HL-60 (cell line): ENCODE measurements around the gene IFNLR1.

Experiments used
- DNase-seq, 2 experiments: peaks; one replicate each; pipeline ENCODE4 v3.0.0-alpha.2; 2010 to 2020; ENCODE audit warnings: low read depth in 1 of 2, low spot score in 1 of 2
- H3K27ac ChIP-seq: fragments of 250-450 bp; sonication (Bioruptor Pico); replicated peaks from 2 replicates; pipeline ENCODE4 v1.5.1; 2020; ENCODE audit warnings: mild to moderate bottlenecking, moderate library complexity
- H3K27me3 ChIP-seq: fragments of 250-450 bp; sonication (Bioruptor Pico); 2 replicates; pipeline ENCODE4 v1.5.1; 2021; ENCODE audit warnings: mild to moderate bottlenecking, moderate library complexity; ENCODE audit not compliant: insufficient read depth, poor library complexity, severe bottlenecking
- H3K4me3 ChIP-seq: replicated peaks from 2 replicates; pipeline ENCODE4 v1.5.1; 2011; ENCODE audit warnings: mild to moderate bottlenecking, control low read depth, low read length; ENCODE audit not compliant: insufficient read depth
- GABPA ChIP-seq: IDR thresholded peaks from 2 replicates; pipeline ENCODE4 v1.6.1; 2012; ENCODE audit warnings: low read depth
- POLR2AphosphoS5 ChIP-seq: IDR thresholded peaks from 2 replicates; pipeline ENCODE4 v1.6.1; 2012; ENCODE audit warnings: low read depth
- SPI1 ChIP-seq: IDR thresholded peaks from 2 replicates; pipeline ENCODE4 v1.6.1; 2012; ENCODE audit warnings: low read depth, mild to moderate bottlenecking, borderline replicate concordance
- TF ChIP-seq, protein P1 (sequence below): IDR thresholded peaks from one replicate; pipeline ENCODE4 v1.5.1; 2011; ENCODE audit warnings: low read length, control low read depth, inconsistent platforms; ENCODE audit not compliant: insufficient read depth
- TF ChIP-seq, protein P2 (sequence below): IDR thresholded peaks from 2 replicates; pipeline ENCODE4 v1.6.1; 2012; ENCODE audit warnings: low read depth; ENCODE audit not compliant: insufficient replicate concordance

IFNLR1 gene

DNA sequence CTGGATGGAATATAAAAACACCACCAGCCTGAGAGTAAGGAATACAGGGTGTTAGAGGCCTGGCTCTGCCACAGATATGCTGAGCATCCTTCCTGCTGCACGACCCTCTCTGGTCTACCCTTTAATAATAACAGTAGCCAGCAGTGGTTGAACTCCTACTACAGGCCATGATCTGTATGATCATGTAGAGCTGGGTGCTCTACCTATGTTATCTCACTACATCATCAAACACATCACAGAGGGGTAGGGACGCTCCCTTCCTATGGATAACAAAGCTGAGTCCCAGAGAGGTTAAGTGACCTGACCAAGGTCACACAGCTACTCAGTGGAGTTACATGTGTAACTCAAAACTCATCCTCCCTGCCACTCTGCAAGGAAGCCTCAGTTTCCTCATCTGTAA, 62.1 kb downstream of the IFNLR1 start:
- Histone ChIP-seq H3K27ac (no peak overlapping the region), H3K27me3 (no peaks in the 10 kb centered on the region), H3K4me3 (no peak overlapping the region)
- no peak for DNase-seq
- TF ChIP-seq POLR2AphosphoS5 (no peak), SPI1 (no peak), GABPA (no peak)
- TF ChIP-seq, protein P1, sequence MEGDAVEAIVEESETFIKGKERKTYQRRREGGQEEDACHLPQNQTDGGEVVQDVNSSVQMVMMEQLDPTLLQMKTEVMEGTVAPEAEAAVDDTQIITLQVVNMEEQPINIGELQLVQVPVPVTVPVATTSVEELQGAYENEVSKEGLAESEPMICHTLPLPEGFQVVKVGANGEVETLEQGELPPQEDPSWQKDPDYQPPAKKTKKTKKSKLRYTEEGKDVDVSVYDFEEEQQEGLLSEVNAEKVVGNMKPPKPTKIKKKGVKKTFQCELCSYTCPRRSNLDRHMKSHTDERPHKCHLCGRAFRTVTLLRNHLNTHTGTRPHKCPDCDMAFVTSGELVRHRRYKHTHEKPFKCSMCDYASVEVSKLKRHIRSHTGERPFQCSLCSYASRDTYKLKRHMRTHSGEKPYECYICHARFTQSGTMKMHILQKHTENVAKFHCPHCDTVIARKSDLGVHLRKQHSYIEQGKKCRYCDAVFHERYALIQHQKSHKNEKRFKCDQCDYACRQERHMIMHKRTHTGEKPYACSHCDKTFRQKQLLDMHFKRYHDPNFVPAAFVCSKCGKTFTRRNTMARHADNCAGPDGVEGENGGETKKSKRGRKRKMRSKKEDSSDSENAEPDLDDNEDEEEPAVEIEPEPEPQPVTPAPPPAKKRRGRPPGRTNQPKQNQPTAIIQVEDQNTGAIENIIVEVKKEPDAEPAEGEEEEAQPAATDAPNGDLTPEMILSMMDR: no peak
- TF ChIP-seq, protein P2, sequence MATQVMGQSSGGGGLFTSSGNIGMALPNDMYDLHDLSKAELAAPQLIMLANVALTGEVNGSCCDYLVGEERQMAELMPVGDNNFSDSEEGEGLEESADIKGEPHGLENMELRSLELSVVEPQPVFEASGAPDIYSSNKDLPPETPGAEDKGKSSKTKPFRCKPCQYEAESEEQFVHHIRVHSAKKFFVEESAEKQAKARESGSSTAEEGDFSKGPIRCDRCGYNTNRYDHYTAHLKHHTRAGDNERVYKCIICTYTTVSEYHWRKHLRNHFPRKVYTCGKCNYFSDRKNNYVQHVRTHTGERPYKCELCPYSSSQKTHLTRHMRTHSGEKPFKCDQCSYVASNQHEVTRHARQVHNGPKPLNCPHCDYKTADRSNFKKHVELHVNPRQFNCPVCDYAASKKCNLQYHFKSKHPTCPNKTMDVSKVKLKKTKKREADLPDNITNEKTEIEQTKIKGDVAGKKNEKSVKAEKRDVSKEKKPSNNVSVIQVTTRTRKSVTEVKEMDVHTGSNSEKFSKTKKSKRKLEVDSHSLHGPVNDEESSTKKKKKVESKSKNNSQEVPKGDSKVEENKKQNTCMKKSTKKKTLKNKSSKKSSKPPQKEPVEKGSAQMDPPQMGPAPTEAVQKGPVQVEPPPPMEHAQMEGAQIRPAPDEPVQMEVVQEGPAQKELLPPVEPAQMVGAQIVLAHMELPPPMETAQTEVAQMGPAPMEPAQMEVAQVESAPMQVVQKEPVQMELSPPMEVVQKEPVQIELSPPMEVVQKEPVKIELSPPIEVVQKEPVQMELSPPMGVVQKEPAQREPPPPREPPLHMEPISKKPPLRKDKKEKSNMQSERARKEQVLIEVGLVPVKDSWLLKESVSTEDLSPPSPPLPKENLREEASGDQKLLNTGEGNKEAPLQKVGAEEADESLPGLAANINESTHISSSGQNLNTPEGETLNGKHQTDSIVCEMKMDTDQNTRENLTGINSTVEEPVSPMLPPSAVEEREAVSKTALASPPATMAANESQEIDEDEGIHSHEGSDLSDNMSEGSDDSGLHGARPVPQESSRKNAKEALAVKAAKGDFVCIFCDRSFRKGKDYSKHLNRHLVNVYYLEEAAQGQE: no peak

DNA sequence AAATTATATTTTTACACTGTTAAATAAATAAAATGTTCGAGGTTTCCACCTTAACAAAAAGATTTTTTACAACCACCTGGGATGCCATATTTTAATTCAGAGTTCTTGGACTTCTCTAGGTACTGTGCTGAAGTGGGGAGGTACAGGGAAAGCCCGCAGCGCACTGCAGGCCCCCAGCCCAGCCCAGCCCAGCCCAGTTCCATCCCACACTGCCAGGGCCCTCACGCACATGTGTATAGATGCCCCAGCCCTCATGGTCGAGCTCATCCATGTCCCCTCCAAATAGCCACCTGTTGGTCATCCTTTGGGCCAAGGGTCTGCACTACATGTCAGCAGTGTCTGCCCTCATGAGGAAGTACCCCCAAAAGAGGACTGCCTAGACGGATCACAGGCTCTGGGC, 63.5 kb downstream of the IFNLR1 start:
- no peaks in the 10 kb centered on the region for H3K27me3 ChIP-seq
- no peak overlapping the region for H3K27ac ChIP-seq
- DNase-seq: no peak
- TF ChIP-seq, protein P1: no peak
- TF ChIP-seq POLR2AphosphoS5: no peak
- TF ChIP-seq, protein P2: no peak
- H3K4me3 ChIP-seq: no peak overlapping the region

DNA sequence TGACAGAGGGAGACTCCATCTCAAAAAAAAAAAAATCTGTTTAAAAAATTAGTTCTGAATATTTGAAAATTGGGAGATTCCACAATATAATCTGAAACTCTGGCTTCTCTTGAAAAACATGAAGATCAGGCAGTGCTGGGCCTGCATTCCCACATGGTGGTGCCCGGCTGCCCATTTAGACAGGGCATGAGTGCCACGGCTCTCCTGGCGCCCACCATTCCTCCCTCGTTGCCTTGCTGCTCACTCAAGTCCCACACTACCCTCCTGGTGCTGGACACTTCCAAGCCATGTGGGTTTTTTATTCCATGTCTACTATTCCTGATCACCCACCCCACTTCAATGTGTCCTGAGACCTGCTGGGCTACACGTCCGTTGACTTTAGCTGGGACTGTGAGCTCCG, 64.3 kb downstream of the IFNLR1 start:
- DNase-seq: no peak
- Histone ChIP-seq H3K4me3 (no peak overlapping the region), H3K27ac (no peak overlapping the region), H3K27me3 (no peaks in the 10 kb centered on the region)
- TF ChIP-seq, protein P2: no peak
- no peak for TF ChIP-seq SPI1
- TF ChIP-seq GABPA: no peak
- TF ChIP-seq, protein P1: no peak
- no peak for TF ChIP-seq POLR2AphosphoS5
